ENCODE data around the gene PNMT. TPM values are rescaled to one million over a fixed set of nuclear protein-coding genes. Genes with fewer than 3 reads are reported as not detected.

Gene PNMT
- total RNA-seq, 1 donor from 2014 or later = 2.8 TPM

DNA sequence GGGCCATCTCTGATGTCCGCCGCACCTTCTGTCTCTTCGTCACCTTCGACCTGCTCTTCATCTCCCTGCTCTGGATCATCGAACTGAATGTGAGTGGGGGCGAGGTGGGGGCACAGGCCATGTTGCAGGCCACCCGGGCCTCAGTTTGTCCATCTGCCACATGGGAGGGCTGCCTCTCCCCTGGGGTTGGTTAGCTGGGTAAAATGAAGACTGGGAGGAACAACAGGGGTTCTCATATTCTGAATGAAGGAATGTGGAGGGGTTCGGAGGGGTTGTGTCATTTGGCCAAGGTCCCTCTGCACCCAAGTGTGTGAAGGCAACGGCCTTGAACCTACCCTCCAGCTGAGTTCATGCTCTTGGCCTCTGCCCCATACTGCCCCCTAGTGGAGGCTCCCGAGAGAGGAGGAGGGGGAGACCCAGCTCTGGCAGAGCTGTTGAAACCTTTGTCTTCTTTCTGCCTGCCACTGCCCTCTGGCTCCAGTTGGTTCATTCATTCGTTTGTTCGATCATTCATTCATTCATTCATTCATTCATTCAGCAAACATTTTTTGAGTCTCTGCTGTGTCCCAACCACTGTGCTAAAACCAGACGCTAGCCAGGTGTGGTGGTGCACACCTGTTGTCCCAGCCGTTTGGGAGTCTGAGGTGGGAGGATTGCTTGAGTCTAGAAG, 14.5 kb upstream of the PNMT start:
- DNase-seq (ENCODE audit: low read depth in 2 of 2) = peak; percentile 53 to 63

DNA sequence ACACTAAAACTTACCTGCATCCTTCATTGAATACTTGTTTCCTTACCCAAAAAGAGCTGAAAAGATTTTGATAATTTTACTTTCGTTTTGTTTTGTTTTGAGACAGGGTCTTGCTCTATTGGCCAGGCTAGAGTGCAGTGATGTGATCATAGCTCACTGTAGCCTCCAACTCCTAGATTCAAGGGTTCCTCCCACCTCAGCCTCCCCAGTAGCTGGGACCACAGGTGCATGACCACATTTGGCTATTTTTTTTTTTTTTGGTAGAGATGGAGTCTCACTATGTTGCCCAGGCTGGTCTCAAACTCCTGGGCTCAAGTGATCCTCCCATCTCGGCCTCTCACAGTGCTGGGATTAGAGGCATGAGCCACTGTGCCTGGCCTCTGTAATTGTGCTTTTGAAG, 13.1 kb upstream of the PNMT start:
- no peak for DNase-seq (ENCODE audit: low read depth in 2 of 2)

DNA sequence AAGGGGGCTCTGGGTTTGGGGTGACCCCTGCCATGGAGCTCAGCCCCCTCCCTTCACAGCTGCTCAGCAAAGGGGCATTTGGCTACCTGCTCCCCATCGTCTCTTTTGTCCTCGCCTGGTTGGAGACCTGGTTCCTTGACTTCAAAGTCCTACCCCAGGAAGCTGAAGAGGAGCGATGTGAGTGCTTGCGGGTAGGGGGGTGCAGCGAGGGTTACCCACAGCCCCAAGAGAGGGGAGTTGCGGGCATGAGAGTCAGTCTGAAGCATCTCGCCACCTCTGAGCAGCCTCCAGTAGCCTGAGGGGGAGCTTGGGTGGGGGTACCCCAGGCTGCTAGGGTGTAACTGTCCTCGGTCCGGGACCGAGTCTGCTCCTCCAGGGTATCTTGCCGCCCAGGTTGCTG, 9.9 kb upstream of the PNMT start:
- no peak for DNase-seq (ENCODE audit: low read depth in 2 of 2)

DNA sequence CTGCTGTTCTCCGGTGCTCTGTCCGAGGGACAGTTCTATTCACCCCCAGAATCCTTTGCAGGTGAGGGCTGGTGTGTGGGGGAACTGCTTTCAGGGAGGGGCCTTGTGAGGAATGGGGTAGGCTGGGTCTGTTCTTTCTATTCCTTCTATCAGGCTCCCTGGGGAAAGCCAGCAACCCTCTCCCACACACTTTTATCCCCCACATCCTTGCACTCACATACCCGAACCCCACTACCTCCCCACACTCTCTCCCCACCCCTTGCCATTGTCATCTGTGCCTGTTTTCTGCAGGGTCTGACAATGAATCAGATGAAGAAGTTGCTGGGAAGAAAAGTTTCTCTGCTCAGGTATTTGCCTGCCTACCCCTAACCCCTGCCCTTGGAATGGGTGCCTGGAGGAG, 9.5 kb upstream of the PNMT start:
- no peak for DNase-seq (ENCODE audit: low read depth in 2 of 2)

DNA sequence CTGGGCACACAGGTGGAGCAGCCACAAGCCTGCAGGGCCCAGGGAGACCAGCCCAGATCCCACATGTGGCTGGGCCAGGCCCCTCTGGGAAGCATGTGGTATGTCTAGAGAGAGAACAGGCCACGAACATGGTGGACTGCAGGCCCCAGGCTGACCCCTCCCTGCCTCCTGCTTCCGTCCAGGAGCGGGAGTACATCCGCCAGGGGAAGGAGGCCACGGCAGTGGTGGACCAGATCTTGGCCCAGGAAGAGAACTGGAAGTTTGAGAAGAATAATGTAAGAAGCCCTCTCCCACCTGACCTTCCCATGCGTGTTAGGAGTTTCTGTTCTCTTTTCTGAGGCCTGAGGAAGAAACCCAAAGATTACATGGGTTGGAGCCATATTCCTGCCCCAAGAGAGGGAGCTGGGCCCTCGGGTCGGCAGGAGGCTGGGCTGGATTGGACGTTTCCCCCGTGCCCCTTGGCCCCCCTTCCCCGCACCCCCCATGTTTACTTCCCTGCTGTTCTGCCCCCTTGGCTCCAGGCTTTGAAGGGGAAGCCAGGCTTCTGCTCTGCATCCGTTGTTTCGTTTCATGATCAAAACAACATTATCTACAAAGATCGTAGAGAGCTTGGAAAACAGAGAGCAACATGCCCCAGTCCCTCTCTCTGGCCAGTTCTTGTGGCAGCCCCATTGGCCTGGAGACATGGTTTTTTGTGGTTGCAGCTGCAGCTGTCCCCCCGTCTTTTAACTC, 8.8 kb upstream of the PNMT start:
- peak; percentile 78 to 92 for DNase-seq (ENCODE audit: low read depth in 2 of 2)

DNA sequence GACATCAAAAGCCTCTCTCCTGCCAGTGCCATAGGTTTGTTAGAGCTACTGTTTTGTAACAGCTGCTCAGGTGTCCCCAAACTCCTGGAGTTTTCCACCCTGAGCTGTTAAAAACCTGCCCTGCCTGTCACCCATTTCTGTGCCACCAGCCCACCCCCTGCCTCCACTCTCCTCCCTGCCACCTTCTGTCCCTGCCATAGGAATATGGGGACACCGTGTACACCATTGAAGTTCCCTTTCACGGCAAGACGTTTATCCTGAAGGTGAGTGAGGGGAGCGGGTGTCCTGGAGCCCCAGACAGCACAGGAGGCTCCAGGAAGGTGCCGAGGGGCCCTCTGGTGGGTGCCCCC, 8.3 kb upstream of the PNMT start:
- DNase-seq (ENCODE audit: low read depth in 2 of 2) = no peak

DNA sequence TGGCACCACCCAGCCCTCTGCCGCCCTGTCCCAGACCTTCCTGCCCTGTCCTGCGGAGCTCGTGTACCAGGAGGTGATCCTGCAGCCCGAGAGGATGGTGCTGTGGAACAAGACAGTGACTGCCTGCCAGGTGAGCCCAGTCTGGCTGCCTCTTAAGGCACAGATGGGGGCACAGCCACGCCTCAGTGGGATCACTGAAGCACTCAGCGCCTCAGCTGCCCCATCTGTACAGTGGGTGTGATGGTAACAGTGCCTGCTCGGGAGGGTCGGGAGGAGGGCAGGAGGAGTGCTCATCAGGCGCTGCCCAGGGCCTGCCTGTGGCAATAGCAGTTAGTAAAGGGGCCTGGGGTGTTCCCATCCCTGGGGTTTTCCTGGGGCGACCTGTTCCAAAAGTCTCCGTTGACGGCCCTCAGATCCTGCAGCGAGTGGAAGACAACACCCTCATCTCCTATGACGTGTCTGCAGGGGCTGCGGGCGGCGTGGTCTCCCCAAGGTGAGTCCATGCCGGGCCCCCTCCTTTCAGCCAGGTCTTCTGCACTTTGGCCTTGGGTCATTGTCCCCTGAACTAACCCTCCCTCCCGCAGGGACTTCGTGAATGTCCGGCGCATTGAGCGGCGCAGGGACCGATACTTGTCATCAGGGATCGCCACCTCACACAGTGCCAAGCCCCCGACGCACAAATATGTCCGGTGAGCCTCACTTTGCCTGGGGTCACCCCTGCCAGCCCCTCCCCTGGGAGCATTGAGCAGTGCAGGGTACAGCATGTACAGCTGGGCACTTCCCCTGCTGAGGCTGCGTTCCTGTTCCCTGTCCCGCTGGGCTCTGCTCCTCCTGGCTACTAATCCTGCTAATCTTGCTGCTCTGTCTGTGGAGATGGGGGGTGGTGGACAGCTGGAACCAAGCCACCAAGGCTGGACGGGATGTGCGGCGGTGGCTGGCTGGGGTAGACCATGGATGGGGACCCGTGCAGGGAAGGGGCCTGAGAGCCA, 7.6 kb upstream of the PNMT start:
- DNase-seq (ENCODE audit: low read depth in 2 of 2) = peak; percentile 10 to 42

DNA sequence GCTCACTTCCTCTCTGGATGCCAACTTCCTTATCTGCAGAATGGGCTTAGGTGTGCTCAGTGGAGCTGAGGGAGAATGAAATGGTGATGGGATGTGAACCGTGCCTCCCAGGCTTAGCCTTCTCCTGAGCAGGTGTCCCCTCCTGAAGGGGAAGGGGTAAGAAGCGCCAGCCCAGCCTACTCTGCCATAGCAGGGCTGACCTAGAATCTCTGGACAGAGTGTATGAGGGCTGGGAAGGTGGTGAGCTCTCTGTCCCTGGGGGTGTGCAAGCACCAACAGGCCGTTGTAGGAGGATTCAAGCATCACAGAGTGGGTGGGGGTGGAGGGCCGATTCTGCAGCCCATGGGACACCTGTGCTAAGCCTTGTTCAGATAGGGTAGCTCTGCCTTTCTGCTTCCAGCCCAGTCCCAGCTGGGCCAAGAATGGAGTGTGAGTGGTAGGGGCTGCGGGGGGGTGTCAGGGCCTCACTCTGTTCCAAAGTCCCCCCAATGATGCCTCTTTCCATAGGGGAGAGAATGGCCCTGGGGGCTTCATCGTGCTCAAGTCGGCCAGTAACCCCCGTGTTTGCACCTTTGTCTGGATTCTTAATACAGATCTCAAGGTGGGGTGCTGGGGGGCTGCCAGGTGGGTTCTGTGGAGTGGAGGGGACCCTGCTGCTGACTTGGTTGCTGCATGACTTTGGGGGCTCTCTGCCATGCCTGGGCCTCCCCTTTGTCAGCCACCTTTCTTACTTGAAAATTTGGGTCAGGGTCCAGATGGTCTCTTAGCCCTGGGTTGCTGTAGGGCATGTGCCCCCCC, 6.3 kb upstream of the PNMT start:
- no peak for DNase-seq (ENCODE audit: low read depth in 2 of 2)

DNA sequence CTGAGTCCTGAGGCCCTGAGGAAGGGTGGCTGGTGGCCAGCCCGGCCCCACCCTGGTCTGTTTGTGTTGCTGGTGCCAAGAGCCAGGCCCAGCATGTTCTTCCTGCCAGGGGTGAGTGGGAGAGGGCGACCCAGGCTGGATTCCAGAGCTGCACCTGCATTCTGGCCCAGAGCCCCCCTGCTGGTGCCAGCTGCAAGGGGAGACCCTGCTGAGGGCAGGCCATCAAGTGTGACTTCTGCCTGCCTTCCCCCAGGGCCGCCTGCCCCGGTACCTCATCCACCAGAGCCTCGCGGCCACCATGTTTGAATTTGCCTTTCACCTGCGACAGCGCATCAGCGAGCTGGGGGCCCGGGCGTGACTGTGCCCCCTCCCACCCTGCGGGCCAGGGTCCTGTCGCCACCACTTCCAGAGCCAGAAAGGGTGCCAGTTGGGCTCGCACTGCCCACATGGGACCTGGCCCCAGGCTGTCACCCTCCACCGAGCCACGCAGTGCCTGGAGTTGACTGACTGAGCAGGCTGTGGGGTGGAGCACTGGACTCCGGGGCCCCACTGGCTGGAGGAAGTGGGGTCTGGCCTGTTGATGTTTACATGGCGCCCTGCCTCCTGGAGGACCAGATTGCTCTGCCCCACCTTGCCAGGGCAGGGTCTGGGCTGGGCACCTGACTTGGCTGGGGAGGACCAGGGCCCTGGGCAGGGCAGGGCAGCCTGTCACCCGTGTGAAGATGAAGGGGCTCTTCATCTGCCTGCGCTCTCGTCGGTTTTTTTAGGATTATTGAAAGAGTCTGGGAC, 5.5 kb upstream of the PNMT start:
- DNase-seq (ENCODE audit: low read depth in 2 of 2) = peak in 1 of 2 donors; percentile 43

DNA sequence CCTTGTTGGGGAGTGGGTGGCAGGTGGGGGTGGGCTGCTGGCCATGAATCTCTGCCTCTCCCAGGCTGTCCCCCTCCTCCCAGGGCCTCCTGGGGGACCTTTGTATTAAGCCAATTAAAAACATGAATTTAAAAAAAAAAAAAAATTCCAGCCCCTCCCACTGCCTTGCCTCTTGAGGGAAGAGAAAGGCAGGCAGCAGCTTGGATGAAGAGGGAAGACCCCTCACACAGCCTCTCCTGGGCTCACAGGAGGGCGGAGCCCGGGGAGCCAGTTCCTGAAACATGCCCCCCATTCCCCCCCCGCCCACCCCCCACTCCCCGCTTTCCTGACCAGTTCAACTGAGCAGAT, 4.9 kb upstream of the PNMT start:
- DNase-seq (ENCODE audit: low read depth in 2 of 2) = no peak

DNA sequence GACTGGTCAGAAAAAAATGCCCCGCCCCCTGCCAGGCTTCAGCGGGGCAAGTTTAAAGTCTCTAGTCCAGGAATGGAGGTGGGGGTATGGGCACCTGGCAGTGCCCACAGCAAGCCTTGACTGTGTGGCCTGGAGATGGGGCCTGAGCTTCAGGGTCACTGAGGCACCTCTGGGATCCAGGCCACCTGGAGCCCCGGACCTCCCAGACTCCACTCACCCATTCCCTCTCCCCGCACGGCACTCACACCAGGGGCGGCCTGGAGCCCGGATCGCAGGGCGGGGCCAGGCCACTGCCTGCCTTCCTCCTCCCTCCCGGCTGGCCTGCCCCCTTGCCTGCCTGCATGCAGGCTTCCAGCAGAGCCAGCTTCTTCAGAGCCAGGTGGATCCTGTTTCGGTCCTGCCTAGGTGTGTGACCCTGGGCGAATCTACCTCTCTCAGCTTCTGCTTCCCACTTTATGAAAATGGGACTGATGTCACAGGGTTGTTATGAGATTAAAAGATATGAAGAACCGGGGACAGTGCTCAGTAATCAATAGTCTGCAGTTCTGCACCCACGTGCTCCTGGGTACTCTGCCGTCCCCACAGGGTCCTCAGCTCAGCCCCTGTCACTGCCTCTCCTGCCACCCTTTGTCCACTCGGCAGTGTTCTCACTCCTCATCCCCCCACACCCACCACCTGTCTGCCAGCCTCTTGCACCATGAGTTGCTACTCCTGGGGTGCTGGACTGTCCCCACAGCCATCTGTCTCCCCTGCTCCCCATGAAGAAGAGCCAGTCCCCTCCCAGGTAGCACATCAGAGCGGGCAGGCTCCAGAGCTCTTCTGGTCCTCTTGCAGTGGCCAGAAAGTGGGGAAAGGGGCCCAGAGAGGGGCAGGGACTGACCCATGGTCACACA, 4.3 kb upstream of the PNMT start:
- peak; percentile 24 to 62 for DNase-seq (ENCODE audit: low read depth in 2 of 2)

DNA sequence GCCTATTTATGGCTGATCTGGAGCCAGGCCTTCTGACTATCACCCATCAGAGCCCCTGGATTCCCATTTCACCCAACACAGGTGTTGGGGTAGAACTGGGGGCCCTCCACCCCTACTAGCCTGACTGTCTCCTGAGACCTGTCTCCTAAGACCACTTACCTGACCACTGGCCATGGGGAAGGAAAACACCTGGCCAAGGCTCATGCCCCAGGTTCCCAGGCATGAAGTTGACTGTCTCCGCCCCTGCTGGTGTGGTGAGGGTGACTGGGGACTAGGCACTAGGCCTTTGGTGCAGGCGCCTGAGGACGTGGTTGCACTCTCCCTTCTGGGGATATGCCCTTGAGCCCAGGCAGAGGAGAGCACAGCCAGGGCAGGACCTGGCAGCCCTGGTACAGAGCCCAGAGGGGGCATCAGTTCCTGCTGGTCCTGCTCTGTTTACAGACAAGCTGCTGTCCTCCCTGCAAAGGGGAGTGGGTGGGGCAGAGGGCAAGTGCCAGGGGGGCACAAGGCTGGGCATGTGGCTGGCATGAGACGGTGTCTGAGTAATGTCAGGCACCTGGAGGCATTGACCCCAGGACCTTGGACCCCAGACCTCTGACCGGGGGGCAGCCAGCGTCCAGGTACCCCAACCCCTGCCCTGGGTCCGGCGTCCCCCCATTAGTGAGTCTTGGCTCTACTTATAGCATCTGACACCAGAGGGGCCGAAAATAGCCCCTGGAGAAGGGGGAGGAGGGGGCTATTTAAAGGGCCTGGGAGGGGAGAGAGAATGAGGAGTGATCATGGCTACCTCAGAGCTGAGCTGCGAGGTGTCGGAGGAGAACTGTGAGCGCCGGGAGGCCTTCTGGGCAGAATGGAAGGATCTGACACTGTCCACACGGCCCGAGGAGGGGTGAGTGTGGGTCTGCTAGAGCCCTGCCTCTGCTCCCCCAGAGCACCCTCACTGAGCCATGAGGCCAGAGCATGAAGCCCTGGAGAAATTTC, 3.4 kb upstream of the PNMT start, which contains the start of gene TCAP:
TCAP (plus strand) TSS at position 769 of the 981 bp plus-strand sequence; CDS start at position 780, 11 bp downstream.
- no peak for DNase-seq (ENCODE audit: low read depth in 2 of 2)

DNA sequence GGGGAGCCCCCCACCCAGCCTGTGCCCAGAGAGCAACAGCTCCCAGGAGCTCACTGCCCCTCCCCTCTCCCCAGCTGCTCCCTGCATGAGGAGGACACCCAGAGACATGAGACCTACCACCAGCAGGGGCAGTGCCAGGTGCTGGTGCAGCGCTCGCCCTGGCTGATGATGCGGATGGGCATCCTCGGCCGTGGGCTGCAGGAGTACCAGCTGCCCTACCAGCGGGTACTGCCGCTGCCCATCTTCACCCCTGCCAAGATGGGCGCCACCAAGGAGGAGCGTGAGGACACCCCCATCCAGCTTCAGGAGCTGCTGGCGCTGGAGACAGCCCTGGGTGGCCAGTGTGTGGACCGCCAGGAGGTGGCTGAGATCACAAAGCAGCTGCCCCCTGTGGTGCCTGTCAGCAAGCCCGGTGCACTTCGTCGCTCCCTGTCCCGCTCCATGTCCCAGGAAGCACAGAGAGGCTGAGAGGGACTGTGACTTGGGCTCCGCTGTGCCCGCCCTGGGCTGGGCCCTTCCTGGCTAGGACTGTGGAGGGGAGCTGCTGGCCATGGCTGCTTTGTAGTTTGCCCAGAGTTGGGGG, 2.5 kb upstream of the PNMT start:
- no peak for DNase-seq (ENCODE audit: low read depth in 2 of 2)

DNA sequence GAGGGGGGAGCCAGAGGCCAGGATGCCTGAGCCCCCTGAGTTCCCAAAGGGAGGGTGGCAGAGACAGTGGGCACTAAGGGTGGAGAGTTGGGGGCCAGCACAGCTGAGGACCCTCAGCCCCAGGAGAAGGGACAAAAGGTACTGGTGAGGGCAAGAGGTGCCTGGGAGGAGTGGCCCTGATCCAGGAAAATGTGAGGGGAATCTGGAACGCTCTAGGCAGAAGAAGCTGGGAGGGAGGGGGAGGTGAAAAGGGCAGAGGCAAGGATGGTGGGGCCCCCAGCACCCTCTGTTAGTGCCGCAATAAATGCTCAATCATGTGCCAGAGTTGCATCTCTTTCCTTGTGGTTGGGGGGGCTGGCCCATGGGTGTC, 2.0 kb upstream of the PNMT start:
- DNase-seq (ENCODE audit: low read depth in 2 of 2) = no peak

DNA sequence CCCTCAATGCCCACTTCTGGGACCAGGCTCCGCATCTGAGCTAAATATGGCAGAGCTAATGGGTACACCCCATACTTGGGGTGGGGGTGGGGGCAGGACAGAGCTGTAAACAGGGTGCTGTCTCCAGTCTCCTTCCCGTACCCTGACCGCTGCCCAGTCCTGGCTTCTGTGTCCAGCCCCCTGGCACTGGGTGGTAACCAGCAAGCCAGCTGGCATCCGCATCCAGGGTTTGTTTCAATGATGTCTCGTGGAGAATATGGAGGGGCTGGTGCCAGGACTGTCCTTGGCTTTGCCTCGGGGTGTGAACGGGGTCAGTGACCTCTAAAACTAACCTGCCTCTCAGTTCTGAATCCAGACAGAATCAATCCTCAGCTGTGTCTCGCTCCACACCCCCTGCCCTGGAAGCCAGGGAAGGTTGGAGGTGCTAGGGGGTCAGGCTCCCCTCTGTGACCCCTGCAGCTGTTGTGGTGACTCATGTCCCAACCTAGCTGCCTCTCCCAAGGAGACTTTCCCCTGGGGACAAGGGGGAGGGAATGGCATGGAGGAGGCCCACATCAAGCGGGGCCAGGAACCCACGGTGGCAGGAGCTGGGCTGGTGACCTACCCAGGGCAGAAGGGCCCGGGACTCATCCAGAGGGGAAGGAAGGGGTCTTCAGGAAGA, 1.5 kb upstream of the PNMT start:
- DNase-seq (ENCODE audit: low read depth in 2 of 2) = no peak

DNA sequence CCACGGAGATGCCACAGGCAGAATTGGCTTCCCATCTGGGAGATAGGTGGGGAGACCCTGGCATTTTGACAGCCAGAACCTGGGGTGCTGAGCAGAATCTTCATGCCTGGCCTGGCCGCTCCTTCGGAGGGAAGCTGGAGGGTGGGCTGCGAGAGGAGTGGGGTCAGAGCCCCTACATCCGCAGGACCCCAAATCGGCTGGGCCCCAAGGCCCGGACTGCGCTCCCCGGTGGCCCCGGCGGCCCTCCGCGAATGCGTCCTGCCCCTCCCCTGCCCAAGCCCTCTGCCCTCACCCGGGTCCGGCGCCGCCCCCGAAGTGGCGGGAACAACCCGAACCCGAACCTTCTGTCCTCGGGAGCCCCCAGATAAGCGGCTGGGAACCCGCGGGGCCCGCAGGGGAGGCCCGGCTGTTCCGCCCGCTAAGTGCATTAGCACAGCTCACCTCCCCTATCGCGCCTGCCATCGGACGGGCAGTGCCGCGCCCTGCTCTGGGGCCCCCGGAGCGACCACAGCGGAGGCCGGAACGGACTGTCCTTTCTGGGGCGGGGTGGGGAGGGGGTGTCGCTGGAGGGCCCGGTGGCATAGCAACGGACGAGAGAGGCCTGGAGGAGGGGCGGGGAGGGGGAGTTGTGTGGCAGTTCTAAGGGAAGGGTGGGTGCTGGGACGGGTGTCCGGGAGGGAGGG, 850 bp upstream of the PNMT start:
- DNase-seq (ENCODE audit: low read depth in 2 of 2) = no peak
